Gastroesophageal sphincter (tissue), 4 donors: ENCODE measurements around the gene RBM28. TPM values are rescaled to one million over a fixed set of nuclear protein-coding genes. Genes with fewer than 3 reads are reported as not detected.

Experiments
- ATAC-seq: fragments of 150-250 bp; one replicate; pipeline ENCODE4 v1.9.1; 2016; ENCODE audit warnings: mild to moderate bottlenecking, moderate library complexity
- H3K27ac ChIP-seq, 4 donors: fragments of 200-600 bp; sonication (generic) in 3 of 4; 1 replicate in 3 of 4; 2 replicates in 1 of 4; pipeline ENCODE4 v1.5.1; 2016 to 2019
- H3K27me3 ChIP-seq: fragments of 200-600 bp; sonication (generic); one replicate; pipeline ENCODE4 v1.5.1; 2019
- H3K36me3 ChIP-seq, 2 donors: fragments of 200-600 bp; sonication (generic); one replicate each; pipeline ENCODE4 v1.5.1; 2019; ENCODE audit warnings: control low read depth in 1 of 2
- H3K4me1 ChIP-seq, 3 donors: fragments of 200-600 bp; sonication (generic); 1 replicate in 2 of 3; 2 replicates in 1 of 3; pipeline ENCODE4 v1.5.1; 2016 to 2019; ENCODE audit warnings: control low read depth in 2 of 3
- H3K4me3 ChIP-seq, 2 donors: fragments of 200-600 bp; sonication (generic); one replicate each; pipeline ENCODE4 v1.5.1; 2019; ENCODE audit warnings: mild to moderate bottlenecking in 1 of 2, moderate library complexity in 1 of 2
- H3K9me3 ChIP-seq, 3 donors: fragments of 200-600 bp; sonication (generic); one replicate each; pipeline ENCODE4 v1.5.1; 2017 to 2019; ENCODE audit warnings: control low read depth in 2 of 3
- CTCF ChIP-seq, 4 experiments: fragments of 200-600 bp in 2 of 4; fragments of 450-650 bp in 2 of 4; sonication (generic) in 1 of 4; IDR thresholded peaks; one replicate each; pipeline ENCODE4 v1.5.1; 2017 to 2019; ENCODE audit warnings: antibody characterized with exemption in 4 of 4, mild to moderate bottlenecking in 2 of 4, moderate library complexity in 2 of 4
- EP300 ChIP-seq: sonication (generic); formaldehyde crosslinking; IDR thresholded peaks from one replicate; pipeline ENCODE4 v1.6.1; 2017; ENCODE audit warnings: antibody characterized with exemption, mild to moderate bottlenecking
- POLR2A ChIP-seq, 2 donors: fragments of 450-650 bp; IDR thresholded peaks; one replicate each; pipeline ENCODE4 v1.6.1; 2017; ENCODE audit warnings: antibody characterized with exemption in 2 of 2, mild to moderate bottlenecking in 2 of 2, moderate library complexity in 1 of 2
- POLR2AphosphoS5 ChIP-seq: sonication (generic); formaldehyde crosslinking; IDR thresholded peaks from one replicate; pipeline ENCODE4 v1.6.1; 2017; ENCODE audit warnings: antibody characterized with exemption
- WGBS, 2 donors: methylation state at CpG; one replicate each; pipeline ENCODE4 v1.1.5; 2018; ENCODE audit warnings: low coverage in 1 of 2; 5-methylcytosine and 5-hydroxymethylcytosine counted together
- total RNA-seq, 4 donors: library from RNA; depleted of rRNA; stranded (reverse); fragments of >200 nt; gene quantifications; one replicate each; pipeline ENCODE4 v1.1.0, GENCODE V29; 2016

Gene RBM28
- total RNA-seq, 4 donors from 2014 or later, result 12.7 to 27.1 (median 19.5) TPM

- TF ChIP-seq POLR2A (IDR thresholded peaks at IDR 0.05) (no peak), EP300 (no peak), POLR2AphosphoS5 (no peak)
- Histone ChIP-seq H3K4me3 (no peak overlapping the region), H3K4me1 (peaks cover 0 to 26% (median 13%) of the 10 kb centered on the region in 3 donors), H3K9me3 (no peaks in the 10 kb centered on the region), H3K27me3 (peaks cover 50% of the 10 kb centered on the region), H3K27ac (peak overlapping the region in 1 of 4 donors; percentile 23), H3K36me3 (no peaks in the 10 kb centered on the region)
- 67 to 100% methylated on average over 1 to 3 of the region's 4 CpGs for WGBS, 2 donors
- ATAC-seq, result no peak
Measured at GRCh38 chr7:128359939-128360338, 16.2 kb upstream of the RBM28 start.

GRCh38 chr7:128359336-128359735 is 15.6 kb upstream of the RBM28 start:
- H3K27ac ChIP-seq, result no peak overlapping the region
- peaks cover 0 to 26% (median 13%) of the 10 kb centered on the region in 3 donors for H3K4me1 ChIP-seq
- H3K27me3 ChIP-seq, result peaks cover 50% of the 10 kb centered on the region
- no peaks in the 10 kb centered on the region for H3K36me3 ChIP-seq
- H3K9me3 ChIP-seq, result no peaks in the 10 kb centered on the region
- no peak for TF ChIP-seq CTCF (IDR thresholded peaks at IDR 0.05)
- TF ChIP-seq EP300, result no peak
- no peak for TF ChIP-seq POLR2AphosphoS5
- TF ChIP-seq POLR2A (IDR thresholded peaks at IDR 0.05), result no peak
- no peak overlapping the region for H3K4me3 ChIP-seq
- 93% methylated on average over 3 of the region's 12 CpGs; no CpG with 5 or more reads in 1 of the 2 donors for WGBS, 2 donors
- ATAC-seq, result no peak

GRCh38 chr7:128358233-128358632 is 14.5 kb upstream of the RBM28 start:
- WGBS, 2 donors, result 100% methylated on average over 1 of the region's 1 CpG; no CpG with 5 or more reads in 1 of the 2 donors
- no peak overlapping the region for H3K27ac ChIP-seq
- ATAC-seq, result no peak

GRCh38 chr7:128357217-128357613 is 13.5 kb upstream of the RBM28 start:
- no peaks in the 10 kb centered on the region for H3K9me3 ChIP-seq
- no peak overlapping the region for H3K4me3 ChIP-seq
- 100% methylated on average over 1 of the region's 6 CpGs; no CpG with 5 or more reads in 1 of the 2 donors for WGBS, 2 donors
- peaks cover 52% of the 10 kb centered on the region for H3K27me3 ChIP-seq
- no peaks in the 10 kb centered on the region for H3K36me3 ChIP-seq
- peaks cover 0 to 28% (median 16%) of the 10 kb centered on the region in 3 donors for H3K4me1 ChIP-seq
- ATAC-seq, result no peak
- H3K27ac ChIP-seq, result no peak overlapping the region
- TF ChIP-seq CTCF (IDR thresholded peaks at IDR 0.05), result no peak
- TF ChIP-seq POLR2A (IDR thresholded peaks at IDR 0.05), result no peak
- TF ChIP-seq EP300, result no peak
- TF ChIP-seq POLR2AphosphoS5, result no peak

More at GRCh38 chr7:128358233-128358632, 14.5 kb upstream of the RBM28 start:
- peaks cover 0 to 26% (median 13%) of the 10 kb centered on the region in 3 donors for H3K4me1 ChIP-seq
- H3K27me3 ChIP-seq, result peaks cover 52% of the 10 kb centered on the region
- H3K36me3 ChIP-seq, result no peaks in the 10 kb centered on the region
- H3K9me3 ChIP-seq, result no peaks in the 10 kb centered on the region
- no peak for TF ChIP-seq POLR2A (IDR thresholded peaks at IDR 0.05)
- no peak for TF ChIP-seq POLR2AphosphoS5
- TF ChIP-seq CTCF (IDR thresholded peaks at IDR 0.05), result no peak
- TF ChIP-seq EP300, result no peak
- H3K4me3 ChIP-seq, result no peak overlapping the region

- no peak overlapping the region for H3K27ac ChIP-seq
- peaks cover 0 to 28% (median 14%) of the 10 kb centered on the region in 3 donors for H3K4me1 ChIP-seq
- 100% methylated on average over 1 of the region's 2 CpGs; no CpG with 5 or more reads in 1 of the 2 donors for WGBS, 2 donors
- no peak overlapping the region for H3K4me3 ChIP-seq
- ATAC-seq, result no peak
- peaks cover 54% of the 10 kb centered on the region for H3K27me3 ChIP-seq
- no peaks in the 10 kb centered on the region for H3K9me3 ChIP-seq
- no peak for TF ChIP-seq POLR2A (IDR thresholded peaks at IDR 0.05)
- TF ChIP-seq CTCF (IDR thresholded peaks at IDR 0.05), result no peak
- TF ChIP-seq EP300, result no peak
- no peak for TF ChIP-seq POLR2AphosphoS5
- no peaks in the 10 kb centered on the region for H3K36me3 ChIP-seq
Measured at GRCh38 chr7:128356546-128357216, 13.0 kb upstream of the RBM28 start.
